ENCODE results near the gene JMJD4.
"Not testable (repeated sequence)": the region's sequence is repeated elsewhere in the genome, so short reads cannot be mapped to it uniquely, and the experiment has no call there.

Gene JMJD4

GRCh38 chr1:227723474-227723873, 11.6 kb downstream of the JMJD4 start:
- no peak for TF ChIP-seq CTCF (IDR thresholded peaks at IDR 0.05)
- Histone ChIP-seq H3K4me1 (ENCODE audit: control insufficient read depth in 1 of 2, insufficient read depth in 1 of 2, low read depth in 1 of 2, low read length in 1 of 2) (peaks cover 3 to 6% of the 10 kb centered on the region in 2 experiments), H3K27ac (no peak overlapping the region)

GRCh38 chr1:227718932-227719331, 16.2 kb downstream of the JMJD4 start:
- Histone ChIP-seq H3K4me1 (ENCODE audit: control insufficient read depth in 1 of 2, insufficient read depth in 1 of 2, low read depth in 1 of 2, low read length in 1 of 2) (no peaks in the 10 kb centered on the region), H3K36me3 (no peaks in the 10 kb centered on the region), H3K4me3 (ENCODE audit: low read depth in 1 of 2, low read length in 1 of 2) (no peak overlapping the region), H3K9me3 (no peaks in the 10 kb centered on the region), H3K27ac (no peak overlapping the region), H3K27me3 (no peaks in the 10 kb centered on the region)
- no peak for TF ChIP-seq CTCF (IDR thresholded peaks at IDR 0.05)

More at GRCh38 chr1:227723474-227723873, 11.6 kb downstream of the JMJD4 start:
- H3K9me3 ChIP-seq, result no peaks in the 10 kb centered on the region
- H3K27me3 ChIP-seq, result peaks cover 38% of the 10 kb centered on the region
- H3K36me3 ChIP-seq, result no peaks in the 10 kb centered on the region
- no peak overlapping the region for H3K4me3 ChIP-seq (ENCODE audit: low read depth in 1 of 2, low read length in 1 of 2)

GRCh38 chr1:227712648-227713047, 22.5 kb downstream of the JMJD4 start:
- Histone ChIP-seq H3K27ac (no peak overlapping the region), H3K36me3 (no peaks in the 10 kb centered on the region), H3K4me1 (ENCODE audit: control insufficient read depth in 1 of 2, insufficient read depth in 1 of 2, low read depth in 1 of 2, low read length in 1 of 2) (no peaks in the 10 kb centered on the region), H3K27me3 (no peaks in the 10 kb centered on the region), H3K4me3 (ENCODE audit: low read depth in 1 of 2, low read length in 1 of 2) (no peak overlapping the region), H3K9me3 (no peaks in the 10 kb centered on the region)
- no peak for TF ChIP-seq CTCF (IDR thresholded peaks at IDR 0.05)

- H3K4me1 ChIP-seq (ENCODE audit: control insufficient read depth in 1 of 2, insufficient read depth in 1 of 2, low read depth in 1 of 2, low read length in 1 of 2); H3K27ac ChIP-seq; H3K9me3 ChIP-seq; H3K4me3 ChIP-seq (ENCODE audit: low read depth in 1 of 2, low read length in 1 of 2); H3K27me3 ChIP-seq; H3K36me3 ChIP-seq: not testable (repeated sequence)
Measured at GRCh38 chr1:227710474-227710873, 24.6 kb downstream of the JMJD4 start.

GRCh38 chr1:227709451-227709850, 25.7 kb downstream of the JMJD4 start:
- no peaks in the 10 kb centered on the region for H3K36me3 ChIP-seq
- no peaks in the 10 kb centered on the region for H3K27me3 ChIP-seq
- TF ChIP-seq CTCF (IDR thresholded peaks at IDR 0.05), result no peak
- H3K4me3 ChIP-seq (ENCODE audit: low read depth in 1 of 2, low read length in 1 of 2), result no peak overlapping the region
- H3K27ac ChIP-seq, result no peak overlapping the region
- H3K4me1 ChIP-seq (ENCODE audit: control insufficient read depth in 1 of 2, insufficient read depth in 1 of 2, low read depth in 1 of 2, low read length in 1 of 2), result no peaks in the 10 kb centered on the region
- no peaks in the 10 kb centered on the region for H3K9me3 ChIP-seq

- no peaks in the 10 kb centered on the region for H3K9me3 ChIP-seq
- no peak overlapping the region for H3K27ac ChIP-seq
- no peaks in the 10 kb centered on the region for H3K36me3 ChIP-seq
- no peaks in the 10 kb centered on the region for H3K27me3 ChIP-seq
- H3K4me1 ChIP-seq (ENCODE audit: control insufficient read depth in 1 of 2, insufficient read depth in 1 of 2, low read depth in 1 of 2, low read length in 1 of 2), result no peaks in the 10 kb centered on the region
- no peak overlapping the region for H3K4me3 ChIP-seq (ENCODE audit: low read depth in 1 of 2, low read length in 1 of 2)
- no peak for TF ChIP-seq CTCF (IDR thresholded peaks at IDR 0.05)
Measured at GRCh38 chr1:227707846-227708245, 27.3 kb downstream of the JMJD4 start.

GRCh38 chr1:227701631-227702030, 33.5 kb downstream of the JMJD4 start:
- H3K27ac ChIP-seq; H3K27me3 ChIP-seq; H3K4me3 ChIP-seq (ENCODE audit: low read depth in 1 of 2, low read length in 1 of 2); H3K9me3 ChIP-seq; H3K36me3 ChIP-seq; H3K4me1 ChIP-seq (ENCODE audit: control insufficient read depth in 1 of 2, insufficient read depth in 1 of 2, low read depth in 1 of 2, low read length in 1 of 2): not testable (repeated sequence)
